K562 (cell line): Measurements from ENCODE around the gene CDCA7. TPM values are rescaled to one million over a fixed set of nuclear protein-coding genes. Genes with fewer than 3 reads are reported as not detected.

Source experiments
- polyA plus RNA-seq, 8 experiments: library from polyadenylated mRNA; depleted of rRNA in 4 of 8; stranded (reverse) in 5 of 8; unstranded in 3 of 8; fragments of >200 nt; fragmentation: Nextera tagmentation in 2 of 8; fragmentation: Illumina TruSeq in 1 of 8; extraction: Ambion mirVana in 2 of 8; extraction: Trizol in 1 of 8; gene quantifications; 2 replicates each; pipeline versions ENCODE4 v1.2.1 to v1.2.3, GENCODE V29; 2011 to 2014; ENCODE audit warnings: inconsistent platforms in 1 of 8, missing spikeins in 1 of 8
- total RNA-seq, 7 experiments: library from RNA; depleted of rRNA in 6 of 7; stranded (reverse); fragments of >200 nt in 6 of 7; fragmentation: Illumina TruSeq in 2 of 7; extraction: Trizol in 2 of 7; gene quantifications; 2 replicates each; pipeline versions ENCODE4 v1.2.1 to v1.2.3, GENCODE V29; 2011 to 2021; ENCODE audit warnings: low replicate concordance in 1 of 7
- TF ChIP-seq, protein P1 (sequence below): fragments of 450-650 bp; IDR thresholded peaks from 2 replicates; pipeline ENCODE4 v1.6.1; 2016; ENCODE audit warnings: low read depth

Gene CDCA7
- total and polyA plus RNA-seq, 9 of the 15 experiments (the other 6 are each of a cell fraction or from before 2014, with no cell fraction given) = 28.5 to 122 (median 51.0) TPM

DNA sequence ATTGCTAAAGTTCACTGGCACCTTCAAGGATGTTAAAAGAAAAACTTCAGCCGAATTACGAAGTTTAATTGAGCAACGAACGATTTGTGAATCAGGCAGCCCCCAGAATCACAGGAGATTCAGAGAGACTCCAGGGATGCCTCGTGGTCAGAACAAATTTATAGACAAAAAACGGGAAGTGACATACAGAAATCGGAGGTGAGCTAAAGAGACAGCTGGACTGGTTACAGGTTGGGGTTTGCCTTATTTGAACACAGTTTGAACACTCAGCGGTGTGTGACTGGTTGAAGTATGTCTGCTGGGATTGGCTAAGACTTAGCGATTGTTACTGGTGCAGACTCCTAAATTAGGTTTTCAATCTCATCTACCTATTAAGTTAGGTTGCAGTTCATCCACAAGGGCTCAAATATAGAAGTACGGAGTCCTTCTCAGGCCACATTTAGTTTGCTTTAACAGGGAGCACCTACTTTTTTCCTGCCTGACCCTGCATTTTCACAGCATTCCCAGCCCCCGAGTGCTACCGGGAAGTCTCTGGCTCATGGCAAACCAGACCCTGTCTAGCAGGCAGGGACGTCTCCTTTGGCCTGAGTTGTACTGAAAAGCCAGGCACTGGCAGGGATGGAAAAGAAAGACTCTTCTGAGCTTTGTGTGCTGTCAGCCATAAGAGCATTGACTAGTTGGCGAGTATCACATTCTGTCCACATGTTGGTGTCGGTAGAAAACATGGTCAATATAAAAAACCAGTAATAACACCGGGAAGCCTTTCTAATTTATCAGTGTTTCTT lies 41.1 kb downstream of the CDCA7 start (continued):
- TF ChIP-seq, protein P1, sequence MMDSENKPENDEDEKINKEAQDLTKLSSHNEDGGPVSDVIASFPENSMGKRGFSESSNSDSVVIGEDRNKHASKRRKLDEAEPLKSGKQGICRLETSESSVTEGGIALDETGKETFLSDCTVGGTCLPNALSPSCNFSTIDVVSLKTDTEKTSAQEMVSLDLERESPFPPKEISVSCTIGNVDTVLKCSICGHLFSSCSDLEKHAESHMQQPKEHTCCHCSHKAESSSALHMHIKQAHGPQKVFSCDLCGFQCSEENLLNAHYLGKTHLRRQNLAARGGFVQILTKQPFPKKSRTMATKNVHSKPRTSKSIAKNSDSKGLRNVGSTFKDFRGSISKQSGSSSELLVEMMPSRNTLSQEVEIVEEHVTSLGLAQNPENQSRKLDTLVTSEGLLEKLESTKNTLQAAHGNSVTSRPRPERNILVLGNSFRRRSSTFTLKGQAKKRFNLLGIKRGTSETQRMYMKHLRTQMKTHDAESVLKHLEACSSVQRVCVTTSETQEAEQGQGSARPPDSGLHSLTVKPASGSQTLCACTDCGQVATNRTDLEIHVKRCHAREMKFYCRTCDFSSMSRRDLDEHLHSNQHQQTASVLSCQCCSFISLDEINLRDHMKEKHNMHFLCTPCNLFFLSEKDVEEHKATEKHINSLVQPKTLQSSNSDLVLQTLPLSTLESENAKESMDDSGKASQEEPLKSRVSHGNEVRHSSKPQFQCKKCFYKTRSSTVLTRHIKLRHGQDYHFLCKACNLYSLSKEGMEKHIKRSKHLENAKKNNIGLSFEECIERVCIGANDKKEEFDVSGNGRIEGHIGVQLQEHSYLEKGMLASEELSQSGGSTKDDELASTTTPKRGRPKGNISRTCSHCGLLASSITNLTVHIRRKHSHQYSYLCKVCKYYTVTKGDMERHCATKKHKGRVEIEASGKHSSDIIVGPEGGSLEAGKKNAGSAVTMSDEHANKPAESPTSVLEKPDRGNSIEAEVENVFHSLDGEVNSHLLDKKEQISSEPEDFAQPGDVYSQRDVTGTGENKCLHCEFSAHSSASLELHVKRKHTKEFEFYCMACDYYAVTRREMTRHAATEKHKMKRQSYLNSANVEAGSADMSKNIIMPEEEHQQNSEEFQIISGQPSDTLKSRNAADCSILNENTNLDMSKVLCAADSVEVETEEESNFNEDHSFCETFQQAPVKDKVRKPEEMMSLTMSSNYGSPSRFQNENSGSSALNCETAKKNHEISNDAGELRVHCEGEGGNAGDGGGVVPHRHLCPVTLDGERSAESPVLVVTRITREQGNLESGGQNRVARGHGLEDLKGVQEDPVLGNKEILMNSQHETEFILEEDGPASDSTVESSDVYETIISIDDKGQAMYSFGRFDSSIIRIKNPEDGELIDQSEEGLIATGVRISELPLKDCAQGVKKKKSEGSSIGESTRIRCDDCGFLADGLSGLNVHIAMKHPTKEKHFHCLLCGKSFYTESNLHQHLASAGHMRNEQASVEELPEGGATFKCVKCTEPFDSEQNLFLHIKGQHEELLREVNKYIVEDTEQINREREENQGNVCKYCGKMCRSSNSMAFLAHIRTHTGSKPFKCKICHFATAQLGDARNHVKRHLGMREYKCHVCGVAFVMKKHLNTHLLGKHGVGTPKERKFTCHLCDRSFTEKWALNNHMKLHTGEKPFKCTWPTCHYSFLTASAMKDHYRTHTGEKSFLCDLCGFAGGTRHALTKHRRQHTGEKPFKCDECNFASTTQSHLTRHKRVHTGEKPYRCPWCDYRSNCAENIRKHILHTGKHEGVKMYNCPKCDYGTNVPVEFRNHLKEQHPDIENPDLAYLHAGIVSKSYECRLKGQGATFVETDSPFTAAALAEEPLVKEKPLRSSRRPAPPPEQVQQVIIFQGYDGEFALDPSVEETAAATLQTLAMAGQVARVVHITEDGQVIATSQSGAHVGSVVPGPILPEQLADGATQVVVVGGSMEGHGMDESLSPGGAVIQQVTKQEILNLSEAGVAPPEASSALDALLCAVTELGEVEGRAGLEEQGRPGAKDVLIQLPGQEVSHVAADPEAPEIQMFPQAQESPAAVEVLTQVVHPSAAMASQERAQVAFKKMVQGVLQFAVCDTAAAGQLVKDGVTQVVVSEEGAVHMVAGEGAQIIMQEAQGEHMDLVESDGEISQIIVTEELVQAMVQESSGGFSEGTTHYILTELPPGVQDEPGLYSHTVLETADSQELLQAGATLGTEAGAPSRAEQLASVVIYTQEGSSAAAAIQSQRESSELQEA = peak; percentile 85
